Panc1 (cell line): ENCODE measurements around the gene MMP3.

ENCODE experiments used
- CTCF ChIP-seq: fragments of 450-650 bp; IDR thresholded peaks from 2 replicates; pipeline ENCODE4 v1.5.1; 2017; ENCODE audit warnings: mild to moderate bottlenecking
- POLR2AphosphoS5 ChIP-seq: IDR thresholded peaks from 2 replicates; pipeline ENCODE4 v1.6.1; 2012; ENCODE audit warnings: mild to moderate bottlenecking, low read depth, low read length, moderate library complexity

- TF ChIP-seq POLR2AphosphoS5, result no peak
- TF ChIP-seq CTCF, result no peak
Measured at GRCh38 chr11:102853956-102854355, 10.5 kb upstream of the MMP3 start.
